ENCODE measurements around the gene ADAM12.
"Not testable (repeated sequence)": the region's sequence is repeated elsewhere in the genome, so short reads cannot be mapped to it uniquely, and the experiment has no call there.

Gene ADAM12

DNA sequence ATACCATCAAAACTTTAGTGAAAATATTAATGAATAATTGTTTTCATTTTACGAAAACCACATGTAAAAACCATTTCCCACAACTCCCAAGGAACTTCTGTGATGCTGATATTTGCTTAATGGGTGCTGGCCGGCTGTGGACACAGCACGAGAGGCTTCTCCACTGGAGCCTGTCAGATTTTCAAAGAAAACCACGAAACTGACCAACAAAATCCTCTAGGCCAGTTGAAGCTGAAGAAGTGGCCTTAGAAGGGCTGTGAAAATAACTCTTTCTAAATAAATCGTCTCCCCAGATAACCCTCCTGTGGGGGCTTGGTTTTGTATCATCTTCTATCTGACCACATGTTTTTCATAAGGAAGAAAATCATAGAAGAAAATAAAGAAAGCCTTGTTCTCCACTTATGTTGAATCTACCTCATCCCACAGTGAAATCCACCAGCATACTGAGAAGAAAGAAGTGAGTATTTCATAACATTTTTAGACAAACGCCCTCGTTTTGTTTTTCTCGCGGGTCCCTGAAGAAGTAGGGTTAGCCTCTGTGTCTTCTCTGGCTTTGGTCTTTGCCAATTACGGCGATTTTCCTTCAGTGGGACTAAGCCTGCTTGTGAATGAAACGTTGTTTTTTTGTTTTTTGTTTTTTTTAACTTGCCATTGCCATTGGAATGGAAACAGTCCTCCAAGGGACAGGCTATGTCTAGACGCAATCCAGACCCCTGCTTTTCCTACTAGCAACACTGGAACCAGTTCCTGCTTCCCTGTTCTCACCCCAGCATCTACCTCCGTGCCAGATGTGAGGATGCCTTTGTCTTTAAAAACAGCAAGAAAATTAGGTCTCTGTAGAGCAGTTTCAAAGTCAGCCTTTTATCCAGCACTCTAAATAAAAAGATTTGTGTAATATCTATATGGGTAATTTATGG lies 123.9 kb downstream of the ADAM12 start:
- no peak for DNase-seq (ENCODE audit: low read depth in 2 of 2)

DNA sequence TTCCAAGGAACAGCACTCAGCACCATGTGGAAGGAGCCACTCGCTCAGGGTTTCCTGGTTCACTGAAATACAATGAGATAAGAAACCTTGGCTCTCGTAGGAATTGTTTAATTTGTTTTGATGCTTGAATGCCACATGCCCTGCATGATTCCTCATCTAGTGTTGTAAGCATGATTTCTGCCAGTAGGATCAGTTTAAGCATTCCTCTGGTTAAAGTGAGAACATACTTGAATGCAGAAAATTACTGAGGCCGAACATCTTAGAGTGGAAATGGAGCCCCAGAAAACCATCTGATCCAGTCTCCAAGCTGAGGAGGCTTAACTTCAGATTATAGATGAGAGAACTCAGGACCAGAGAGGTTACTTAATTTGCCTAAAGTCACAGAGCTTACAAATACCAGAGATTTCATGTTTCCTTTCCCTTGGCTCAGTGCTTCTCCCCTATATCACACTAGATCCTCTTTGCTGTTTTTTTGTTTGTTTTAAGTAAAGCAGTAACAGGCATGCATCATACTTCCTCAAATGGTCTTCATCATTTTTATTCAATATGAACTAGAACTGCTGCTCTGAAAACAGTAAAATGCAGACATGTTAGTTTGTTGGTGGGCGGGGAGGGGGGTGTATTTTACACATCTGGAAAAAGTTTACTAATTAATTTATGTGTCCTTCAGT lies 125.1 kb downstream of the ADAM12 start:
- DNase-seq (ENCODE audit: low read depth in 2 of 2) = no peak

GRCh38 chr10:126262233-126262838 lies 125.9 kb downstream of the ADAM12 start:
- DNase-seq (ENCODE audit: low read depth in 2 of 2) = no peak

GRCh38 chr10:126259760-126260479 lies 128.4 kb downstream of the ADAM12 start:
- DNase-seq (ENCODE audit: low read depth in 2 of 2) = no peak

DNA sequence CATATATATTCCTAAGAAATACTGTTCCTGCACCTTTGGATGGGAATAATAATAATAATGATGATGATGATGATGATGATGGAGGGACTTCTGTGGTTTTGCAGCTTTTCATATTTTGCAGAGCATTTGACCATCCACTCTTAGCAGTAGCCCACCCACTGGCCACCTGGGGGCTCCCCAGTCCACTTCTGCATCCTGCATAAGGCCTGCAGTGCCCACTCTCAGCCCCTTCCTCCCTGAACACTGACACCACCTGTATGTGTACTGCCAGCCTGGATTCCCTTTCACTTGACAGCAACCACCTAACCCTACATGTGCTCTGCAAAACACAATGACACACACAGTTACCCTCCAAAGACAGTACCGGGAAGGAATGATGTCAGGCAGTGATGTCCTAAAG lies 131.4 kb downstream of the ADAM12 start:
- DNase-seq (ENCODE audit: low read depth in 2 of 2) = no peak

DNA sequence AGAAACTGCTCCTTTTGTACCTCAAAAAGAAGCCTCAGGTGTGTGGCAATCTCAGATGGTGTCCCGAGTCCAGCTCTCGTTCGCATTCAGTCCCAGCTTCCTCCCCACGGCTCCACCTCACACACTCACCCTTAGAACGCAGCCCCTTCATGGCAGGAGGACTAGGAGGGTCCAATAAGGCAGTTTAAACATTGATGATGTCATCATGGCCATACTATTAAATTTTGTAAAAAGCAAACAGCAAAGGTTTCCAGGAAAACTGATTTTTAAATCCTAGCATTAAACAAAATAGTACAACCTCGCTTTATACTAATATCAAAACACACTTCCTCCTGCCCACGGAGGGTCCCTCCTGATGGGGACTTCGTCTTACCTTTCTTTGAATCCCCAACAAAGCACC lies 133.0 kb downstream of the ADAM12 start:
- no peak for DNase-seq (ENCODE audit: low read depth in 2 of 2)

- DNase-seq (ENCODE audit: low read depth in 2 of 2) = no peak
These were observed 134.7 kb downstream of the ADAM12 start for GRCh38 chr10:126253611-126253998.

DNA sequence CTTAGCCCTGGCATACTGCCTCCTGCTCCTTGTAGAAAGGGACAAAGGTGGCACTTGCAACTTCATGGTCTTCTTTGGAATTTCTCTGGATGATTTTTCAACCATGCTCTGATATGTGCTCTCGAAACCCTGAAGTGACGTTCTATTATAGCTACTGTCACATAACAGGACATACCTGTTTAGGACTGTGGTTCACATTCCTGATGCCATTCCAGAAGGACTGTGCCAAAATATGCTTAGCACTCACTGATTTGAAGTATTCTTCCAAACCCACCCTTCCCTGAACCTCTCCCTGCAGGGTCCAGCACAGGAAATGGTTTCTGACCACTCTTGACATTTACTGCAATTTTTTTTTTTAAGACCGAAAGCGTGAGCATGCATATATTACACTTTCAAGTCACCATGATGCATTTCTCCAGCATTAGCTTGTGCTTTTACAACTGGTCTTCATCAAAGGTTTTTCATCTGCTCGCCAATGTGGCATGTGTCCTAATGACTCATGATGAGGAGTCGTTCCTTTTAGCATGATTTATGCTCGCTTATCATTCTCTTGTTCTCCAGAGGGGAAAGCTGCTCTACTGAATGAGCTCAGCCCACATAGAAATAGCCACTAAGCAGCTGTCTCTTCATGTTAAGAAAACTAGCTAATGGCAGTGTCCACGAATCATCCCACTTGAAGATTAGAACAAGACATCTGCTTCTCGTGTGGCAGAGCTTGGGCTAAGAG lies 135.2 kb downstream of the ADAM12 start:
- no peak for DNase-seq (ENCODE audit: low read depth in 2 of 2)

- no peak for DNase-seq (ENCODE audit: low read depth in 2 of 2)
These were observed 136.4 kb downstream of the ADAM12 start for GRCh38 chr10:126251778-126252407.

DNA sequence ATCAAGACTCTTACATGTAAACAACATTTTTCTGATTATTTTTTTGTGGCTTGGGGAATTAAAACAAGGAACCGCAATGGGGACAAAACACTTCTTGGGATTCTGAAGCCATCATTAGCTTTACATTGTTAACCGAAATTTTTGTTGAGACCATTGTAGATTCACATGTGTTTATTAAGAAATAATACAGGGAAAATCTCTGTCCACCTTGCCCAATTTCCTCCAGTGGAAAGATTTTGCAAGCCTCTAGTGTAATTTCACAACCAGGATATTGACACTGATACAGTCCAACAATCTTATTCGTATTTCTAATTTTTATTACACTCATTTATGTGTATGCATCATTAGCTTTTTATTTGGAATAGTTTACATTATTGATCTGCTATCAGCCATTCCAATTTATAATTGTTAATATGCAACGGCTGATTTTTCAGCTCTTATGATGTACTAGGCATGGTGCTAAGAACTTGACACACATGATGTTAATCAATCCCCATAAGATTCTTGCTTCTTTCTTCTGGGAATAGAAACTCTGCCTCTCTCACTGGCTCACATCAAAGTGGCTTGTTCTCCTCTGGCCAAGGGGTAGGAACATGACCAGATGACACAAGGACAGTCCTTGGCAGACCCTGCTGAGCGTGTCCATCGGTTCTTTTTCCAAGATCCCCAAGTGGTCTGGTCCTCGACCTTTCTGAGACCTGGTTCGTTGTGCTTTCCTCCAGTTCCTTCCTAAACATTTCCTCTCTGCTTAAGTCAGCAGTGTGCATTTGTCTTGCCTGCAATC lies 137.6 kb downstream of the ADAM12 start:
- DNase-seq (ENCODE audit: low read depth in 2 of 2) = no peak

GRCh38 chr10:126250045-126250444 lies 138.2 kb downstream of the ADAM12 start:
- no peak for DNase-seq (ENCODE audit: low read depth in 2 of 2)

DNA sequence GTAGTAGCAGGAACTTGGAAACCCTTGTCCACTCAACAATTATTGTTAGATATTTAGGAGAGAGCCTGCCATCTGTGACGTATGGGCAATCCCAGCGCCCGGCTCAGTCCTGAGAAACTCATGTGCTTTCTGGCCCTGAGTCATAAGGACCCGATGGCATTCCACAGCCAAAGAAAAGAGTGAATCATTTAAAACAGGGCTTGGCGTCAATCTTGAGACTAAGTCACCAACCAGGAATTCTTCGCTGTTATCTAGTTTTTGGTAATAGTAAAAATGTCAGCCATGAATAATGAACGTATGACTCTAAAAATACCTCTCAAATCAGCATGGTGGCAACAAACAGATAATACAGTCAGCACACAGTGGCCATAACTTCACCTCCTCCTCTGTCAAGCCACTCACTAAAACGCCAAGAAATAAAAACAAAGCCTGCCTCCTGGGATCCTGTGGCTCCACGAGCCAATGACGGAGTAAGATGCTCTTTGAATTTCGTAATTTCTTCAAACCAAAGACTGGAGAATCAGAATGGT lies 140.8 kb downstream of the ADAM12 start:
- DNase-seq (ENCODE audit: low read depth in 2 of 2) = no peak

DNA sequence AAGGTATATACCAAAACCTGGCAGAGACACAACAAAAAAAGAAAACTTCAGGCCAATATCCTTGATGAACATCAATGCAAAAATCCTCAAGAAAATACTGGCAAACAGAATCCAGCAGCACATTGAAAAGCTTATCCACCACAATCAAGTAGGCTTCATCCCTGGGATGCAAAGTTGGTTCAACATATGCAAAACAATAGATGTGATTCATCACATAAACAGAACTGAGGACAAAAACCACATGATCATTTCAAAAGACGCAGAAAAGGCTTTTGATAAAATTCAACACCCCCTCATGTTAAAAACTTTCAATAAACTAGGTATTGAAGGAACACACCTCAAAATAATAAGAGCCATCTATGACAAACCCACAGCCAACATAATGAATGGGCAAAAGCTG lies 141.9 kb downstream of the ADAM12 start:
- DNase-seq (ENCODE audit: low read depth in 2 of 2) = not testable (repeated sequence)

DNA sequence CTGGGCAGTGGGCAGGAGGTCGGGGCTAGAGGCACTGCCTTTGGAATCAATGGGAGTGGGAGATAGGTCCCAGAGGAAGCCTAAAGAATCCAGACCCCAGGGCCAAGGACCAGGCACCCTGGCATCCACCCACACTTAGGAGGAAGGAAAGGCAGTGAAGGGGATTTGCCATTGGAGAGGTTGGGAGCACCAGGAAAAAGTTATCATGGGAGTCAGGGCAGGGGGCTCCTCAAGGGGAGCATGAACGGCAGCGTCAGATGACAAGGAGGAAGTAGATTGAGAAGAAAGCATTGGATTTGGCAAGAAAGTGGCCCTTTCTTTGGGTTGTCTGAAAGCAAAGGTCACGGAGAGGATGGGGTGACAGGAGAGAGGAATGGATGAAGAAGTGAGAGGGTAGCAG lies 142.8 kb downstream of the ADAM12 start:
- DNase-seq (ENCODE audit: low read depth in 2 of 2) = no peak

- no peak for DNase-seq (ENCODE audit: low read depth in 2 of 2)
These were observed 144.3 kb downstream of the ADAM12 start for GRCh38 chr10:126243971-126244370.

DNA sequence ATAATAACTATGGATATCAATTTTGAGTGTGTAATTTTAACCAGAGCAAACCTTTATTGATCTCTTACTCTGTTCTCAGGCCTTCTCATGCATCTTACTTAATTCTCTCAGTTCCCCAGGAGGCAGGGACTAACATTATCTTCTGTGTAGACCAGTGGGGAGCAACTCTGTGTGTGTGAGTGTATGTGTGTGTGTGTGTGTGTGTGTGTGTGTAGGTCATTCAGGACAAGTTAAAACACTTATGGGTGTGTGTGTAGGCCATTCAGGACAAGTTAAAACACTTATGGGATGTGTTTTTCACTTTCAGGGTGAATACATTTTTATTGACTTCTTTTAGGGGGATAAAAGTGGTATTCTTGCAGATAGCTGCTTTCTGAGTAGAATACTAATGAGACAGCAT lies 145.0 kb downstream of the ADAM12 start:
- DNase-seq (ENCODE audit: low read depth in 2 of 2) = no peak

DNA sequence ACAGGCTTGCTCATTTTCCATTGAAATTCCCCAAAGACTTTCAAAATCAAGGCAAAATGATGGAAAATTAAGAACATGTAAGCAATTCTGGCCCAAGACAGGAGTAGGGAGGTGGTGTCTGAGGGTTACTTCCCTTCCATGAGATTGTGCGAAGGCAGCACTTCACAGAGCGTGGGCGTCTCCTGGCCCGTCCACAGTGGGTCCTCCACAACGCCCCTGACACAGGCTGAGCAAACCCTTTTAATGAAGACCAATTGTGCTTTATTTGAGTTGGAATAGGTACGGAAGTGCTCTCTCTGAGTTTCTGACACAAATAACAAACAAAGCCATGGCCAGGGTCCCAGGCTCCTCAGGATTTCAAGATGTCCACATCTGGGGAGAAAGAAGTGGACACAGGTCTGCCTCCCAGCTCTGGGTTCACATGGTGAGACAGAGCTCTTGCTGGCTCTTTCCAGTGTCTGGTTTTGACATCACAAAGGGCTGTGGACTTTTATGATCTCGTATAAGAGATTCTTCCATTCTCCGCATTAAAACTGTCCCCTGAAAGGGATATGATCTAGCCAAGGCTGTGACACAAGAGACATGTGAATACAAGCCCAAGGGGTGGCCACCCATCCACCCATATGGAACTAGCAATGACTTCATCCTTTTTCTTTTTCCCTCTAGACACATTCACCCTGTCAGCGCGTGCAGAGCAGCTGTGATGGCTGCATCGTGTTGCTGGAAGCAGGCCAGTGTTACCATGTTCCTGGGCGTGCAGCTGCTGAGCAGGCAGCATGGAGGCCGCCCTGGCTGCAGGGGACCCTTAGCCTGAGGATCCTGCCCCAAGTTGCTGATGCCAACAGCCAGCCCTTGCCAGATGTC lies 145.6 kb downstream of the ADAM12 start:
- no peak for DNase-seq (ENCODE audit: low read depth in 2 of 2)

- no peak for DNase-seq (ENCODE audit: low read depth in 2 of 2)
These were observed 147.8 kb downstream of the ADAM12 start for GRCh38 chr10:126240483-126240882.

- no peak for DNase-seq (ENCODE audit: low read depth in 2 of 2)
These were observed 148.4 kb downstream of the ADAM12 start for GRCh38 chr10:126239844-126240243.
